Keratinocyte (primary cell): ENCODE measurements around the gene ALDH4A1. TPM values are rescaled to one million over a fixed set of nuclear protein-coding genes. Genes with fewer than 3 reads are reported as not detected.

Experiments
- DNase-seq: peaks from one replicate; pipeline ENCODE4 v3.0.0-alpha.2; 2011; ENCODE audit warnings: low read depth, missing footprints, low spot score
- FAIRE-seq: peaks from 2 replicates; lab custom pipeline; 2011; peaks lifted over from hg19 to GRCh38; lab: Jason Lieb, UNC
- H2AFZ ChIP-seq: 2 replicates; pipeline ENCODE4 v1.6.0; 2012; ENCODE audit warnings: low read length, control low read depth, inconsistent platforms; ENCODE audit not compliant: control insufficient read depth
- H3K27ac ChIP-seq: 2 replicates; pipeline ENCODE4 v1.5.1; 2011; ENCODE audit warnings: low read length; ENCODE audit not compliant: control insufficient read depth, insufficient read depth
- H3K27me3 ChIP-seq: 3 replicates; pipeline ENCODE4 v1.6.0; 2011; ENCODE audit warnings: low read length; ENCODE audit not compliant: control insufficient read depth, insufficient read depth; ENCODE audit errors: extremely low read depth
- H3K36me3 ChIP-seq, 2 experiments: 2 replicates in 1 of 2; 3 replicates in 1 of 2; pipeline ENCODE4 v1.5.1; 2011; ENCODE audit warnings: low read length in 2 of 2, mild to moderate bottlenecking in 1 of 2; ENCODE audit not compliant: control insufficient read depth in 2 of 2, insufficient read depth in 2 of 2; ENCODE audit errors: extremely low read depth in 1 of 2
- H3K4me1 ChIP-seq: 3 replicates; pipeline ENCODE4 v1.5.1; 2011; ENCODE audit warnings: low read length; ENCODE audit not compliant: control insufficient read depth, insufficient read depth; ENCODE audit errors: extremely low read depth
- H3K4me2 ChIP-seq: 3 replicates; pipeline ENCODE4 v1.6.0; 2011; ENCODE audit warnings: low read depth, low read length; ENCODE audit not compliant: control insufficient read depth, insufficient read depth; ENCODE audit errors: extremely low read depth
- H3K4me3 ChIP-seq, 3 experiments: fragments of 200-600 bp in 1 of 3; sonication (generic) in 1 of 3; 2 replicates in 2 of 3; 3 replicates in 1 of 3; pipeline ENCODE4 v1.5.1; 2011 to 2016; ENCODE audit warnings: low read length in 3 of 3, mild to moderate bottlenecking in 3 of 3, control low read depth in 2 of 3, inconsistent platforms in 1 of 3, low read depth in 1 of 3, mixed read lengths in 1 of 3, mixed run types in 1 of 3, moderate library complexity in 1 of 3; ENCODE audit not compliant: control insufficient read depth in 2 of 3, insufficient read depth in 2 of 3; ENCODE audit errors: extremely low read depth in 1 of 3
- H3K79me2 ChIP-seq: 2 replicates; pipeline ENCODE4 v1.6.0; 2012; ENCODE audit warnings: low read length; ENCODE audit not compliant: control insufficient read depth, insufficient read depth
- H3K9ac ChIP-seq: 3 replicates; pipeline ENCODE4 v1.6.0; 2011; ENCODE audit warnings: low read length; ENCODE audit not compliant: control insufficient read depth, insufficient read depth; ENCODE audit errors: extremely low read depth
- H3K9me1 ChIP-seq: 3 replicates; pipeline ENCODE4 v1.6.0; 2011; ENCODE audit warnings: low read length; ENCODE audit not compliant: control insufficient read depth, insufficient read depth; ENCODE audit errors: extremely low read depth
- H3K9me3 ChIP-seq: 2 replicates; pipeline ENCODE4 v1.5.1; 2012; ENCODE audit warnings: low read depth, low read length; ENCODE audit not compliant: control insufficient read depth
- H4K20me1 ChIP-seq: 3 replicates; pipeline ENCODE4 v1.6.0; 2011; ENCODE audit warnings: low read length; ENCODE audit not compliant: control insufficient read depth, insufficient read depth; ENCODE audit errors: extremely low read depth
- EZH2 ChIP-seq: IDR thresholded peaks from one replicate; pipeline ENCODE4 v1.6.1; 2012; ENCODE audit warnings: inconsistent platforms, mild to moderate bottlenecking, low read length, moderate library complexity
- dilution Hi-C: fragments of 300-500 bp; cut with MboI; formaldehyde crosslinking; loops from one replicate; pipeline ENCODE4 v1.7.0; 2020; ENCODE audit warnings: low sequenced_read_pairs; ENCODE audit not compliant: extremely low pct_ligation_motif_present
- polyA plus RNA-seq, 5 experiments: library from polyadenylated mRNA; depleted of rRNA in 3 of 5; stranded (reverse) in 3 of 5; stranded (forward) in 1 of 5; unstranded in 1 of 5; fragments of >200 nt; gene quantifications; 1 replicate in 1 of 5; 2 replicates in 3 of 5; 3 replicates in 1 of 5; pipeline versions ENCODE4 v1.2.1 to v1.2.3, GENCODE V29; 2011 to 2012; ENCODE audit warnings: missing spikeins in 2 of 5, low read depth in 1 of 5, low replicate concordance in 1 of 5
- TF ChIP-seq, protein P1 (sequence below), 3 experiments: IDR thresholded peaks in 1 of 3; conservative IDR thresholded peaks in 1 of 3; optimal IDR thresholded peaks in 1 of 3; 2 replicates in 2 of 3; 3 replicates in 1 of 3; pipeline versions ENCODE3 to v1.5.1; 2011; ENCODE audit warnings: low read length in 3 of 3, mild to moderate bottlenecking in 3 of 3, moderate library complexity in 2 of 3, control low read depth in 1 of 3, inconsistent platforms in 1 of 3; ENCODE audit not compliant: insufficient read depth in 2 of 3; ENCODE audit errors: extremely low read depth in 1 of 3

ALDH4A1 gene
- polyA plus RNA-seq, 1 donor (not counting 4 experiments of a cell fraction or from before 2014, with no cell fraction given): 52.7 TPM

DNA sequence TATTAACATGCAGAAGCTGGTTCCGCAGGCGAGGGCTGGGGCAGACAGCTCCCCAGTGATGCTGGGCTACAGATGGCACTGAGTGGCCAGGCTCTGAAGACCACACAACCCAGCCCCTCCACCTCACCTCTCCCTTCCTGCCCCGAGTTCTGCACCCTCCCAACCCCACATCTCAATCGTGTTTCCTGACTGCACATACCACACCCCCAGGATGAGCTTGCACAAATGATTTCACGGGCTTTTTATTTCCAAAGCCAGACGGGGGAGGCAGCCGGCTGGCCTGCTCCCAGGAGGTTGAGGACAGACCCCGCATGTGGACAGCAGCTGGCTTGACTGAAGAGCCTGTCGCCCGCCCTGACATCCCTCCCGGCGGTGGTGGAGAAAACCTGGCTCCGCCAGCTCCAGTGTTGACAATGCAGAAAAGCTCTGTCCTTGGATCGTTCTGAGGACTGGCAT is 21.4 kb upstream of the ALDH4A1 start:
- no peak for FAIRE-seq
- peak overlapping the region in 2 of 3 experiments; percentile 12 to 20 for H3K4me3 ChIP-seq

DNA sequence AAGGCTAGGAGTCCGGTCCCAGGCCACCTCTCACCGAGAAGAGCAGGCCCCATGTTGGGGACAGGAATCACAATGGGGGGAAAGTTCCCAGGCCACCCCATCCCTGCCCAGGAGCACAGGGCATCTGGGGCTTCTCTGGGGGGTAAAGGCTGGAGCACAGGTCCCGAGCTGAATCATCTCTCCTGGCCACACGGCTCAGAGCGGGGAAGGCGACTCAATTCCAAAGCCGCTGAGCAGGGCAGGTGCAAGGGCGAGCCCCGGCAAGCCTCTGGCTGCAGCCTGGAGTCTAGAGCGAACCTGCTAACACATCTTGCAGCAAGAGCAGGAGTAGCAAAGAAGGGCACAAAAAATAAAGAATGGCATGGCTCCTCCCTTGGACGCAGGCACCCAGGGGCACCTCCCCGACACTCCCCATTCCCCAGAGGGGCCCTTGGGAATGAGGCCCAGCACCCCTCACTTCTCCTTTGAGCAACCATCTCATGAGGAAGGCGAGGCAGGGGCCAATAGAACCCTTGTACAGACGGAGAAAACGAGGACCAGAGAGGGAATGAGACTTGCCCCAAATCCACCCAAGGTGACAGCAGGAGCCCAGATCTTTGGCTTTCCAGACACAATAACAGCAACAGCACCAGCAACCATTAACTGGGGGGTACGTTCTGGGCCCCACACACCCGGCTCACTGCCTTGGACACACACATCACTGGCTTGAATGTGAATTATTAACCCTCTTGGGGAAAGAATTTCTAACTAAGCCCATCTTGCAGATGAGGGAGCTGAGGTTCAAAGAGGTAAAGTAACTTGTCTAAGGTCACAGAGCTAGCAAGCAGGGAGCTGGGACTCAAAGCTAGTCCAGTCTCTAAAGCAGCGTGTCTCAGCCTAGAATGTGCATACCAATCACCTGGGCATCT is 20.7 kb upstream of the ALDH4A1 start:
- Histone ChIP-seq H3K36me3 (peaks cover 20 to 30% of the 10 kb centered on the region in 2 experiments), H3K27ac (peak overlapping the region; percentile 66), H3K9ac (peak overlapping the region; percentile 61), H4K20me1 (peaks cover 7% of the 10 kb centered on the region), H3K79me2 (peaks cover 82% of the 10 kb centered on the region), H3K9me3 (no peaks in the 10 kb centered on the region), H3K27me3 (no peaks in the 10 kb centered on the region), H3K4me2 (peak overlapping the region; percentile 66), H3K4me1 (peaks cover 62% of the 10 kb centered on the region), H3K4me3 (peak overlapping the region in 2 of 3 experiments; percentile 24 to 49), H3K9me1 (peaks cover 6% of the 10 kb centered on the region), H2AFZ (no peak overlapping the region)
- FAIRE-seq: peak; percentile 97
- TF ChIP-seq EZH2: no peak
- TF ChIP-seq, protein P1, sequence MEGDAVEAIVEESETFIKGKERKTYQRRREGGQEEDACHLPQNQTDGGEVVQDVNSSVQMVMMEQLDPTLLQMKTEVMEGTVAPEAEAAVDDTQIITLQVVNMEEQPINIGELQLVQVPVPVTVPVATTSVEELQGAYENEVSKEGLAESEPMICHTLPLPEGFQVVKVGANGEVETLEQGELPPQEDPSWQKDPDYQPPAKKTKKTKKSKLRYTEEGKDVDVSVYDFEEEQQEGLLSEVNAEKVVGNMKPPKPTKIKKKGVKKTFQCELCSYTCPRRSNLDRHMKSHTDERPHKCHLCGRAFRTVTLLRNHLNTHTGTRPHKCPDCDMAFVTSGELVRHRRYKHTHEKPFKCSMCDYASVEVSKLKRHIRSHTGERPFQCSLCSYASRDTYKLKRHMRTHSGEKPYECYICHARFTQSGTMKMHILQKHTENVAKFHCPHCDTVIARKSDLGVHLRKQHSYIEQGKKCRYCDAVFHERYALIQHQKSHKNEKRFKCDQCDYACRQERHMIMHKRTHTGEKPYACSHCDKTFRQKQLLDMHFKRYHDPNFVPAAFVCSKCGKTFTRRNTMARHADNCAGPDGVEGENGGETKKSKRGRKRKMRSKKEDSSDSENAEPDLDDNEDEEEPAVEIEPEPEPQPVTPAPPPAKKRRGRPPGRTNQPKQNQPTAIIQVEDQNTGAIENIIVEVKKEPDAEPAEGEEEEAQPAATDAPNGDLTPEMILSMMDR (optimal IDR thresholded peaks at IDR 0.05 in 1 of 3, IDR thresholded peaks at IDR 0.05 in 1 of 3, conservative IDR thresholded peaks at IDR 0.05 in 1 of 3; ENCODE audit: extremely low read depth in 1 of 3, insufficient read depth in 2 of 3, low read length in 3 of 3): no peak
- dilution Hi-C loops: no loop called here
- no peak for DNase-seq

More for the DNA sequence above, 21.4 kb upstream of the ALDH4A1 start:
- TF ChIP-seq, protein P1 (optimal IDR thresholded peaks at IDR 0.05 in 1 of 3, IDR thresholded peaks at IDR 0.05 in 1 of 3, conservative IDR thresholded peaks at IDR 0.05 in 1 of 3; ENCODE audit: extremely low read depth in 1 of 3, insufficient read depth in 2 of 3, low read length in 3 of 3): no peak
- no peak for TF ChIP-seq EZH2
- Histone ChIP-seq H3K79me2 (peaks cover 82% of the 10 kb centered on the region), H3K4me1 (peaks cover 69% of the 10 kb centered on the region), H3K9me1 (peaks cover 6% of the 10 kb centered on the region), H3K27me3 (no peaks in the 10 kb centered on the region), H3K4me2 (peak overlapping the region; percentile 66), H4K20me1 (peaks cover 7% of the 10 kb centered on the region), H3K9me3 (no peaks in the 10 kb centered on the region), H2AFZ (no peak overlapping the region), H3K9ac (peak overlapping the region; percentile 61), H3K36me3 (peaks cover 17 to 24% of the 10 kb centered on the region in 2 experiments), H3K27ac (peak overlapping the region; percentile 66)
- no peak for DNase-seq
- dilution Hi-C loops: no loop called here
